ENCODE data around the gene WASF2. TPM values are rescaled to one million over a fixed set of nuclear protein-coding genes. Genes with fewer than 3 reads are reported as not detected.
"Not testable (repeated sequence)": the region's sequence is repeated elsewhere in the genome, so short reads cannot be mapped to it uniquely, and the experiment has no call there.

The WASF2 gene
- total and polyA plus RNA-seq, 2 of the 4 experiments (the other 2 are of a cell fraction): 7.9 to 45.4 TPM

GRCh38 chr1:27406791-27407190 lies 83.2 kb downstream of the WASF2 start:
- H4K5ac ChIP-seq (ENCODE audit: low read depth, low read length); H3K4me2 ChIP-seq (ENCODE audit: low read depth, low read length); DNase-seq; in situ Hi-C loops (cut with MboI; ENCODE audit: low sequenced_read_pairs); H2BK15ac ChIP-seq (ENCODE audit: low read depth, low read length); H3K56ac ChIP-seq (ENCODE audit: extremely low read depth, insufficient read depth, low read length); H3K4me3 ChIP-seq (ENCODE audit: insufficient read depth, low read depth, low read length); H2AK9ac ChIP-seq (replicated peaks; ENCODE audit: low read depth, low read length, poor library complexity); CTCF ChIA-PET; dilution Hi-C loops (cut with HindIII; ENCODE audit: low sequenced_read_pairs, unreplicated experiment); H2BK120ac ChIP-seq (ENCODE audit: low read depth, low read length); H2BK5ac ChIP-seq (ENCODE audit: low read depth, low read length, poor library complexity, severe bottlenecking); H3K9me1 ChIP-seq (ENCODE audit: insufficient read depth, low read length); H4K20me1 ChIP-seq (ENCODE audit: insufficient read depth, low read length); H2AFZ ChIP-seq (replicated peaks; ENCODE audit: low read length, poor library complexity); H2AK5ac ChIP-seq (ENCODE audit: low read depth, low read length); H3K14ac ChIP-seq (replicated peaks; ENCODE audit: low read depth, low read length); H3K4ac ChIP-seq (ENCODE audit: low read depth, low read length); H3K9me3 ChIP-seq (ENCODE audit: control insufficient read depth, insufficient read depth, low read length); intact Hi-C loops (cut with micrococcal nuclease); ATAC-seq (ENCODE audit: low read depth); H3K9ac ChIP-seq (ENCODE audit: low read depth, low read length); BruUV-seq (replicated peaks); H4K8ac ChIP-seq (ENCODE audit: low read depth in 2 of 2, low read length in 2 of 2); H4K91ac ChIP-seq (ENCODE audit: insufficient read depth, low read depth, low read length); H2BK20ac ChIP-seq (ENCODE audit: low read depth, low read length); H3K27ac ChIP-seq (ENCODE audit: insufficient read depth, low read length); H3K18ac ChIP-seq (ENCODE audit: low read depth, low read length); H3K23ac ChIP-seq (ENCODE audit: low read depth, low read length); POLR2A ChIA-PET (ENCODE audit: unreplicated experiment); H3K27me3 ChIP-seq (ENCODE audit: control insufficient read depth, insufficient read depth, low read length): not testable (repeated sequence)
- Histone ChIP-seq H3K36me3 (ENCODE audit: control insufficient read depth, insufficient read depth, low read length) (peaks cover 37% of the 10 kb centered on the region), H3K4me1 (ENCODE audit: control insufficient read depth, insufficient read depth, low read length) (peaks cover 17% of the 10 kb centered on the region), H3K79me1 (ENCODE audit: low read depth in 1 of 2, low read length in 2 of 2) (peaks cover 10 to 16% of the 10 kb centered on the region in 2 experiments; a peak in 3 of 4 replicates)
- 100% methylated on average over 1 of the region's 2 CpGs; no CpG with 5 or more reads in 1 of the 2 experiments for WGBS, 2 experiments (ENCODE audit: extremely low coverage in 2 of 2, insufficient read length in 1 of 2)
